Measurements from ENCODE around the gene ATAD1.

Gene ATAD1

DNA sequence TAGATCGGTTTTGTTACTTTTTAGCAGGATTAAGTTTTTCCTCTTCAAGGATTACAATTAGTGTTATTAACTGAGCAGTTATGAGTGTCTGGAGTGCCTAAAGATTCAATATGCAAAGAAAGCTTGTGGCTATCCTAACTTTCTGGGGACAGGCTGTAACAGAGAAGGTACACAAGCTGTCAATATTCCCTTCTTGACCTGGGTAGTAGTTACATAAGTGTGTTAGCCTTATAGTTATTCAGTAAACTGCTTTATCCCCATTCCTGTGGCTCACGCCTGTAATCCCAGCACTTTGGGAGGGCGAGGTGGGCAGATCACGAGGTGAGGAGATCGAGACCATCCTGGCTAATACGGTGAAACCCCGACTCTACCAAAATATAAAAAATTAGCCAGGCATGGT is 31.6 kb downstream of the ATAD1 start:
- Histone ChIP-seq H3K36me3 (replicated peaks; ENCODE audit: low read depth, low read length) (peaks cover 16% of the 10 kb centered on the region), H3K4me3 (ENCODE audit: low read length) (no peak overlapping the region), H3K27ac (ENCODE audit: low read length) (no peak overlapping the region), H3K4me2 (ENCODE audit: low read length) (no peak overlapping the region), H4K20me1 (ENCODE audit: insufficient read depth, low read length) (no peaks in the 10 kb centered on the region), H3K4me1 (ENCODE audit: low read length) (no peaks in the 10 kb centered on the region), H3K9me3 (ENCODE audit: insufficient read depth, low read length) (no peaks in the 10 kb centered on the region), H3K9ac (ENCODE audit: low read length) (no peak overlapping the region), H3K79me2 (ENCODE audit: low read length) (no peaks in the 10 kb centered on the region), H3K27me3 (ENCODE audit: low read depth, low read length) (no peaks in the 10 kb centered on the region), H2AFZ (ENCODE audit: low read depth, low read length) (no peak overlapping the region)
- TF ChIP-seq EZH2phosphoT487 (IDR thresholded peaks at IDR 0.05; ENCODE audit: low read depth) = no peak
- TF ChIP-seq, protein P1, sequence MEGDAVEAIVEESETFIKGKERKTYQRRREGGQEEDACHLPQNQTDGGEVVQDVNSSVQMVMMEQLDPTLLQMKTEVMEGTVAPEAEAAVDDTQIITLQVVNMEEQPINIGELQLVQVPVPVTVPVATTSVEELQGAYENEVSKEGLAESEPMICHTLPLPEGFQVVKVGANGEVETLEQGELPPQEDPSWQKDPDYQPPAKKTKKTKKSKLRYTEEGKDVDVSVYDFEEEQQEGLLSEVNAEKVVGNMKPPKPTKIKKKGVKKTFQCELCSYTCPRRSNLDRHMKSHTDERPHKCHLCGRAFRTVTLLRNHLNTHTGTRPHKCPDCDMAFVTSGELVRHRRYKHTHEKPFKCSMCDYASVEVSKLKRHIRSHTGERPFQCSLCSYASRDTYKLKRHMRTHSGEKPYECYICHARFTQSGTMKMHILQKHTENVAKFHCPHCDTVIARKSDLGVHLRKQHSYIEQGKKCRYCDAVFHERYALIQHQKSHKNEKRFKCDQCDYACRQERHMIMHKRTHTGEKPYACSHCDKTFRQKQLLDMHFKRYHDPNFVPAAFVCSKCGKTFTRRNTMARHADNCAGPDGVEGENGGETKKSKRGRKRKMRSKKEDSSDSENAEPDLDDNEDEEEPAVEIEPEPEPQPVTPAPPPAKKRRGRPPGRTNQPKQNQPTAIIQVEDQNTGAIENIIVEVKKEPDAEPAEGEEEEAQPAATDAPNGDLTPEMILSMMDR (IDR thresholded peaks at IDR 0.05; ENCODE audit: low read depth, low read length) = no peak

DNA sequence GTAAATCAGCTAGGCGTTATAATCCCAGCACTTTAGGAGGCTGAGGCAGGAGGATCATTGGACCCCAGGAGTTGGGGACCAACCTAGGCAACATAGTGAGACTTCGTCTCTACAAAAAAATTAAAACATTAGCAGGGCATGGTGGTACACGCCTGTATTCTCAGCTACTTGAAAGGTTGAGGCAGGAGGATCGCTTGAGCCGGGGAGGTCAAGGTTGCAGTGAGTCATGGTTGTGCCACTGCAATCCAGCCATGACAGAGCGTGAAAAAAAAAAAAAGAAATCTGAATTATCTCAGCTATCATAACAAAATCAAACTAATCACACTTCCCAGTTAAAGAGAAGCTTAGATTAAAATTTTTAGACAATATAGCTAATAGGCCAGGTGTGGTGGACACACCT is 35.3 kb downstream of the ATAD1 start:
- H3K9ac ChIP-seq (ENCODE audit: low read length) = no peak overlapping the region
- TF ChIP-seq, protein P1 (IDR thresholded peaks at IDR 0.05; ENCODE audit: low read depth, low read length) = no peak
- no peak for TF ChIP-seq EZH2phosphoT487 (IDR thresholded peaks at IDR 0.05; ENCODE audit: low read depth)
- H3K4me2 ChIP-seq (ENCODE audit: low read length) = no peak overlapping the region
- no peak overlapping the region for H3K4me3 ChIP-seq (ENCODE audit: low read length)
- no peaks in the 10 kb centered on the region for H3K27me3 ChIP-seq (ENCODE audit: low read depth, low read length)
- H4K20me1 ChIP-seq (ENCODE audit: insufficient read depth, low read length) = no peaks in the 10 kb centered on the region
- no peak overlapping the region for H3K27ac ChIP-seq (ENCODE audit: low read length)
- no peaks in the 10 kb centered on the region for H3K79me2 ChIP-seq (ENCODE audit: low read length)
- no peak overlapping the region for H2AFZ ChIP-seq (ENCODE audit: low read depth, low read length)
- H3K4me1 ChIP-seq (ENCODE audit: low read length) = no peaks in the 10 kb centered on the region
- H3K9me3 ChIP-seq (ENCODE audit: insufficient read depth, low read length) = no peaks in the 10 kb centered on the region
- peaks cover 21% of the 10 kb centered on the region for H3K36me3 ChIP-seq (replicated peaks; ENCODE audit: low read depth, low read length)

GRCh38 chr10:87781545-87781944 is 36.5 kb downstream of the ATAD1 start:
- Histone ChIP-seq H2AFZ (ENCODE audit: low read depth, low read length) (no peak overlapping the region), H3K4me1 (ENCODE audit: low read length) (no peaks in the 10 kb centered on the region), H3K27me3 (ENCODE audit: low read depth, low read length) (no peaks in the 10 kb centered on the region), H3K4me3 (ENCODE audit: low read length) (no peak overlapping the region), H3K9ac (ENCODE audit: low read length) (no peak overlapping the region), H3K27ac (ENCODE audit: low read length) (no peak overlapping the region), H3K9me3 (ENCODE audit: insufficient read depth, low read length) (no peaks in the 10 kb centered on the region), H3K79me2 (ENCODE audit: low read length) (no peaks in the 10 kb centered on the region), H3K36me3 (replicated peaks; ENCODE audit: low read depth, low read length) (peaks cover 21% of the 10 kb centered on the region), H3K4me2 (ENCODE audit: low read length) (no peak overlapping the region), H4K20me1 (ENCODE audit: insufficient read depth, low read length) (no peaks in the 10 kb centered on the region)
- no peak for TF ChIP-seq EZH2phosphoT487 (IDR thresholded peaks at IDR 0.05; ENCODE audit: low read depth)
- TF ChIP-seq, protein P1 (IDR thresholded peaks at IDR 0.05; ENCODE audit: low read depth, low read length) = no peak

DNA sequence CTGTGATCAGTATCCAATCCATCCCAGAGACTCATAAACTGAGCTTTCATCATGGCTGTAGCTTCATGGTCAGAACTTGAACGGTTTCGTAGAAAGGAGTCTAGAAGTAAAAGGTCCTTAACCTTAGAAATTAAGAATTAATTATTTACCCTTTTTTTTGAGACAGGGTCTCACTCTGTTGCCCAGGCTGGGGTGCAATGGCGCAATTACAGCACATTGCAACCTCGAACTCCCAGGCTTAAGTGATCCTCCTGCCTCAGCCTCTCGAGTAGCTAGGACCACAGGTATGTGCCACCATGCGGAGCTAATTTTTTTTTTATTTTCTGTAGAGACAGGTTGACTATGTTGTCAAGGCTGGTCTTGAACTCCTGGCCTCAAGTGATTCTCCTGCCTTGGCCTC is 41.7 kb downstream of the ATAD1 start:
- Histone ChIP-seq H3K4me2 (ENCODE audit: low read length) (no peak overlapping the region), H3K36me3 (replicated peaks; ENCODE audit: low read depth, low read length) (peaks cover 14% of the 10 kb centered on the region)
- TF ChIP-seq, protein P1 (IDR thresholded peaks at IDR 0.05; ENCODE audit: low read depth, low read length) = no peak
- no peak for TF ChIP-seq EZH2phosphoT487 (IDR thresholded peaks at IDR 0.05; ENCODE audit: low read depth)

More for the DNA sequence above, 41.7 kb downstream of the ATAD1 start:
- Histone ChIP-seq H3K79me2 (ENCODE audit: low read length) (no peaks in the 10 kb centered on the region), H3K4me3 (ENCODE audit: low read length) (no peak overlapping the region), H4K20me1 (ENCODE audit: insufficient read depth, low read length) (no peaks in the 10 kb centered on the region), H3K4me1 (ENCODE audit: low read length) (peaks cover 10% of the 10 kb centered on the region), H2AFZ (ENCODE audit: low read depth, low read length) (no peak overlapping the region), H3K27me3 (ENCODE audit: low read depth, low read length) (no peaks in the 10 kb centered on the region), H3K9ac (ENCODE audit: low read length) (no peak overlapping the region), H3K9me3 (ENCODE audit: insufficient read depth, low read length) (no peaks in the 10 kb centered on the region), H3K27ac (ENCODE audit: low read length) (no peak overlapping the region)
